GM23338 (cell line): ENCODE measurements around the gene ABCF1. TPM values are rescaled to one million over a fixed set of nuclear protein-coding genes. Genes with fewer than 3 reads are reported as not detected.

Experiments used
- ATAC-seq: fragments of 200-7000 bp; cut with Tn5 transposase; 3 replicates; pipeline ENCODE4 v1.9.1; 2020
- DNase-seq: peaks from one replicate; pipeline ENCODE4 v3.0.0-alpha.2; 2015; ENCODE audit warnings: low spot score
- H2AFZ ChIP-seq: fragments of 200-600 bp; sonication (generic); 2 replicates; pipeline ENCODE4 v1.8.0; 2016; ENCODE audit warnings: antibody characterized with exemption, mild to moderate bottlenecking, moderate library complexity
- H3F3A ChIP-seq: fragments of 200-600 bp; sonication (generic); replicated peaks from 2 replicates; pipeline ENCODE4 v1.8.0; 2017; ENCODE audit warnings: antibody characterized with exemption, mixed run types, low read depth
- H3K27ac ChIP-seq: fragments of 200-600 bp; sonication (generic); 2 replicates; pipeline ENCODE4 v1.6.1; 2016; ENCODE audit warnings: low read depth
- H3K27me3 ChIP-seq: fragments of 200-600 bp; sonication (generic); 2 replicates; pipeline ENCODE4 v1.8.0; 2016; ENCODE audit warnings: mild to moderate bottlenecking, mixed run types, moderate library complexity; ENCODE audit not compliant: insufficient read depth
- H3K36me3 ChIP-seq: fragments of 200-600 bp; sonication (generic); 2 replicates; pipeline ENCODE4 v1.8.0; 2016; ENCODE audit warnings: mild to moderate bottlenecking; ENCODE audit not compliant: insufficient read depth
- H3K4me1 ChIP-seq: fragments of 200-600 bp; sonication (generic); 2 replicates; pipeline ENCODE4 v1.8.0; 2016; ENCODE audit warnings: mild to moderate bottlenecking, moderate library complexity; ENCODE audit not compliant: insufficient read depth
- H3K4me2 ChIP-seq: fragments of 200-600 bp; sonication (generic); 2 replicates; pipeline ENCODE4 v1.7.1; 2017; ENCODE audit warnings: mixed run types
- H3K4me3 ChIP-seq: fragments of 200-600 bp; sonication (generic); 2 replicates; pipeline ENCODE4 v1.6.1; 2016; ENCODE audit warnings: mixed run types
- H3K79me2 ChIP-seq: fragments of 200-600 bp; sonication (generic); replicated peaks from 2 replicates; pipeline ENCODE4 v1.8.0; 2017; ENCODE audit warnings: mild to moderate bottlenecking; ENCODE audit not compliant: insufficient read depth
- H3K9me2 ChIP-seq: fragments of 200-600 bp; sonication (generic); 2 replicates; pipeline ENCODE4 v1.8.0; 2017; ENCODE audit not compliant: insufficient read depth
- H4K20me1 ChIP-seq: fragments of 200-600 bp; sonication (generic); replicated peaks from 2 replicates; pipeline ENCODE4 v1.8.0; 2017; ENCODE audit warnings: mild to moderate bottlenecking; ENCODE audit not compliant: insufficient read depth
- H3K27ac Mint-ChIP-seq: 2 replicates; pipeline ENCODE4 v1.8.0; 2020; ENCODE audit warnings: inconsistent platforms, mild to moderate bottlenecking, moderate library complexity, mixed read lengths
- H3K27me3 Mint-ChIP-seq: 3 replicates; pipeline ENCODE4 v1.8.0; 2022; ENCODE audit warnings: low read depth, mild to moderate bottlenecking, moderate library complexity, mixed read lengths, inconsistent platforms; ENCODE audit not compliant: insufficient read depth, poor library complexity
- H3K36me3 Mint-ChIP-seq: 3 replicates; pipeline ENCODE4 v1.8.0; 2021; ENCODE audit warnings: low read depth, mild to moderate bottlenecking, inconsistent platforms, moderate library complexity, mixed read lengths
- H3K4me1 Mint-ChIP-seq: 3 replicates; pipeline ENCODE4 v1.8.0; 2020; ENCODE audit warnings: mild to moderate bottlenecking, inconsistent platforms, mixed read lengths
- H3K4me3 Mint-ChIP-seq: 3 replicates; pipeline ENCODE4 v1.8.0; 2021; ENCODE audit warnings: moderate library complexity, mild to moderate bottlenecking, inconsistent platforms, mixed read lengths
- H3K9me3 Mint-ChIP-seq: 3 replicates; pipeline ENCODE4 v1.8.0; 2020; ENCODE audit warnings: moderate library complexity, mild to moderate bottlenecking, inconsistent platforms, mixed read lengths
- CREB1 ChIP-seq: fragments of 250-450 bp; sonication (Bioruptor Pico); IDR thresholded peaks from 2 replicates; pipeline ENCODE4 v1.5.0; 2020; ENCODE audit warnings: low read depth, mild to moderate bottlenecking, moderate library complexity
- EZH2 ChIP-seq: fragments of 200-600 bp; sonication (generic); IDR thresholded peaks from one replicate; pipeline ENCODE4 v1.8.0; 2017; ENCODE audit warnings: antibody characterized with exemption, mild to moderate bottlenecking, low read depth; ENCODE audit not compliant: unreplicated experiment
- EZH2phosphoT487 ChIP-seq: fragments of 200-600 bp; sonication (generic); IDR thresholded peaks from one replicate; pipeline ENCODE4 v1.8.1; 2018; ENCODE audit warnings: antibody characterized with exemption; ENCODE audit not compliant: unreplicated experiment
- JUNB ChIP-seq: IDR thresholded peaks from one replicate; pipeline ENCODE4 v1.6.1; 2016; ENCODE audit warnings: antibody characterized with exemption; ENCODE audit not compliant: unreplicated experiment
- NANOG ChIP-seq: IDR thresholded peaks from 2 replicates; pipeline ENCODE4 v1.6.1; 2016; ENCODE audit warnings: antibody characterized with exemption, borderline replicate concordance
- POLR2AphosphoS5 ChIP-seq: IDR thresholded peaks from 2 replicates; pipeline ENCODE4 v1.6.1; 2016; ENCODE audit warnings: antibody characterized with exemption, low read depth
- STAT1 ChIP-seq: IDR thresholded peaks from one replicate; pipeline ENCODE4 v1.6.1; 2016; ENCODE audit warnings: antibody characterized with exemption; ENCODE audit not compliant: unreplicated experiment
- ZNF114 ChIP-seq: fragments of 250-450 bp; sonication (Bioruptor Pico); IDR thresholded peaks from 2 replicates; pipeline ENCODE4 v1.5.0; 2020; ENCODE audit warnings: mild to moderate bottlenecking, moderate library complexity
- ZNF331 ChIP-seq: fragments of 250-450 bp; sonication (Bioruptor Pico); IDR thresholded peaks from 2 replicates; pipeline ENCODE4 v1.5.0; 2020; ENCODE audit warnings: low read depth, mild to moderate bottlenecking, moderate library complexity
- polyA plus RNA-seq: library from polyadenylated mRNA; unstranded; fragments of >200 nt; fragmentation: Nextera tagmentation; extraction: Ambion mirVana; gene quantifications from 2 replicates; pipeline ENCODE4 v1.2.1, GENCODE V29; 2016
- total RNA-seq: library from RNA; depleted of rRNA; stranded (reverse); fragments of >200 nt; shearing (Covaris generic); gene quantifications from 2 replicates; pipeline ENCODE4 v1.2.3, GENCODE V29; 2014
- TF ChIP-seq, protein P1 (sequence below), 2 experiments: fragments of 200-600 bp in 1 of 2; sonication (generic) in 1 of 2; conservative IDR thresholded peaks; 2 replicates each; pipeline versions ENCODE4 v1.5.1 to v1.6.1; 2016 to 2017; ENCODE audit warnings: antibody characterized with exemption in 2 of 2, low read depth in 2 of 2, mild to moderate bottlenecking in 2 of 2, moderate library complexity in 1 of 2
- TF ChIP-seq, protein P2 (sequence below): fragments of 250-450 bp; sonication (Bioruptor Pico); IDR thresholded peaks from 2 replicates; pipeline ENCODE4 v1.5.0; 2020; ENCODE audit warnings: mild to moderate bottlenecking, moderate library complexity
- TF ChIP-seq, protein P3 (sequence below): IDR thresholded peaks from one replicate; pipeline ENCODE4 v1.6.1; 2018; ENCODE audit warnings: antibody characterized with exemption; ENCODE audit not compliant: unreplicated experiment
- TF ChIP-seq, protein P4 (sequence below): IDR thresholded peaks from 2 replicates; pipeline ENCODE4 v1.6.1; 2016; ENCODE audit warnings: antibody characterized with exemption

Gene ABCF1
- total and polyA plus RNA-seq, 2 experiments from 2014 or later, result 92.6 to 244 TPM

DNA sequence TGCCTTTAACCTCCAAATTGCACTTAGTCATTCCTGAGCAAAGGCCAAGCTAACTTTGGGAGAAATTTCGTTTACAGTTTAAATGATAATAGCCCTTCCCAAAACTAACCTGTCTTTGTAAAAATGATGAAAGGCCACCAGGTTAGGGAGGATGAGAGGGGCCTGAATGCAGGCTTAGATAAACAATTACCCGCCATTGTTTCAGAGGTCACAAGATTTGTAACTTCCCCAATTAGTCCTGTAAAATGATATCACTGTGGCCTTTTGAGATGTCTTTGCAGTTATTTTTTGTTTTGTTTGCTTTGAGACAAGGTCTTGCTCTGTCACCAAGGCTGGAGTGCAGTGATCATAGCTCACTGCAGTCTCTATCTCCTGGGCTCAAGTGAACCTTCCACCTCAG is 41.2 kb upstream of the ABCF1 start:
- peaks cover 4% of the 10 kb centered on the region for H3K27me3 Mint-ChIP-seq
- no peak overlapping the region for H3K4me3 Mint-ChIP-seq
- Histone ChIP-seq H3K4me2 (no peak overlapping the region), H2AFZ (no peak overlapping the region), H3K27me3 (no peaks in the 10 kb centered on the region), H3K36me3 (no peaks in the 10 kb centered on the region), H4K20me1 (no peaks in the 10 kb centered on the region), H3K9me2 (no peaks in the 10 kb centered on the region), H3K79me2 (no peaks in the 10 kb centered on the region), H3K4me3 (no peak overlapping the region), H3F3A (no peaks in the 10 kb centered on the region), H3K27ac (no peak overlapping the region), H3K4me1 (no peaks in the 10 kb centered on the region)
- H3K27ac Mint-ChIP-seq, result no peak overlapping the region
- TF ChIP-seq POLR2AphosphoS5 (no peak), EZH2 (no peak), EZH2phosphoT487 (no peak), CREB1 (no peak), NANOG (no peak), ZNF331 (no peak), ZNF114 (CRISPR knock-in tag) (no peak), JUNB (no peak), STAT1 (no peak)
- TF ChIP-seq, protein P1, sequence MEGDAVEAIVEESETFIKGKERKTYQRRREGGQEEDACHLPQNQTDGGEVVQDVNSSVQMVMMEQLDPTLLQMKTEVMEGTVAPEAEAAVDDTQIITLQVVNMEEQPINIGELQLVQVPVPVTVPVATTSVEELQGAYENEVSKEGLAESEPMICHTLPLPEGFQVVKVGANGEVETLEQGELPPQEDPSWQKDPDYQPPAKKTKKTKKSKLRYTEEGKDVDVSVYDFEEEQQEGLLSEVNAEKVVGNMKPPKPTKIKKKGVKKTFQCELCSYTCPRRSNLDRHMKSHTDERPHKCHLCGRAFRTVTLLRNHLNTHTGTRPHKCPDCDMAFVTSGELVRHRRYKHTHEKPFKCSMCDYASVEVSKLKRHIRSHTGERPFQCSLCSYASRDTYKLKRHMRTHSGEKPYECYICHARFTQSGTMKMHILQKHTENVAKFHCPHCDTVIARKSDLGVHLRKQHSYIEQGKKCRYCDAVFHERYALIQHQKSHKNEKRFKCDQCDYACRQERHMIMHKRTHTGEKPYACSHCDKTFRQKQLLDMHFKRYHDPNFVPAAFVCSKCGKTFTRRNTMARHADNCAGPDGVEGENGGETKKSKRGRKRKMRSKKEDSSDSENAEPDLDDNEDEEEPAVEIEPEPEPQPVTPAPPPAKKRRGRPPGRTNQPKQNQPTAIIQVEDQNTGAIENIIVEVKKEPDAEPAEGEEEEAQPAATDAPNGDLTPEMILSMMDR (conservative IDR thresholded peaks at IDR 0.05; ENCODE audit: low read depth in 2 of 2), result no peak
- TF ChIP-seq, protein P2, sequence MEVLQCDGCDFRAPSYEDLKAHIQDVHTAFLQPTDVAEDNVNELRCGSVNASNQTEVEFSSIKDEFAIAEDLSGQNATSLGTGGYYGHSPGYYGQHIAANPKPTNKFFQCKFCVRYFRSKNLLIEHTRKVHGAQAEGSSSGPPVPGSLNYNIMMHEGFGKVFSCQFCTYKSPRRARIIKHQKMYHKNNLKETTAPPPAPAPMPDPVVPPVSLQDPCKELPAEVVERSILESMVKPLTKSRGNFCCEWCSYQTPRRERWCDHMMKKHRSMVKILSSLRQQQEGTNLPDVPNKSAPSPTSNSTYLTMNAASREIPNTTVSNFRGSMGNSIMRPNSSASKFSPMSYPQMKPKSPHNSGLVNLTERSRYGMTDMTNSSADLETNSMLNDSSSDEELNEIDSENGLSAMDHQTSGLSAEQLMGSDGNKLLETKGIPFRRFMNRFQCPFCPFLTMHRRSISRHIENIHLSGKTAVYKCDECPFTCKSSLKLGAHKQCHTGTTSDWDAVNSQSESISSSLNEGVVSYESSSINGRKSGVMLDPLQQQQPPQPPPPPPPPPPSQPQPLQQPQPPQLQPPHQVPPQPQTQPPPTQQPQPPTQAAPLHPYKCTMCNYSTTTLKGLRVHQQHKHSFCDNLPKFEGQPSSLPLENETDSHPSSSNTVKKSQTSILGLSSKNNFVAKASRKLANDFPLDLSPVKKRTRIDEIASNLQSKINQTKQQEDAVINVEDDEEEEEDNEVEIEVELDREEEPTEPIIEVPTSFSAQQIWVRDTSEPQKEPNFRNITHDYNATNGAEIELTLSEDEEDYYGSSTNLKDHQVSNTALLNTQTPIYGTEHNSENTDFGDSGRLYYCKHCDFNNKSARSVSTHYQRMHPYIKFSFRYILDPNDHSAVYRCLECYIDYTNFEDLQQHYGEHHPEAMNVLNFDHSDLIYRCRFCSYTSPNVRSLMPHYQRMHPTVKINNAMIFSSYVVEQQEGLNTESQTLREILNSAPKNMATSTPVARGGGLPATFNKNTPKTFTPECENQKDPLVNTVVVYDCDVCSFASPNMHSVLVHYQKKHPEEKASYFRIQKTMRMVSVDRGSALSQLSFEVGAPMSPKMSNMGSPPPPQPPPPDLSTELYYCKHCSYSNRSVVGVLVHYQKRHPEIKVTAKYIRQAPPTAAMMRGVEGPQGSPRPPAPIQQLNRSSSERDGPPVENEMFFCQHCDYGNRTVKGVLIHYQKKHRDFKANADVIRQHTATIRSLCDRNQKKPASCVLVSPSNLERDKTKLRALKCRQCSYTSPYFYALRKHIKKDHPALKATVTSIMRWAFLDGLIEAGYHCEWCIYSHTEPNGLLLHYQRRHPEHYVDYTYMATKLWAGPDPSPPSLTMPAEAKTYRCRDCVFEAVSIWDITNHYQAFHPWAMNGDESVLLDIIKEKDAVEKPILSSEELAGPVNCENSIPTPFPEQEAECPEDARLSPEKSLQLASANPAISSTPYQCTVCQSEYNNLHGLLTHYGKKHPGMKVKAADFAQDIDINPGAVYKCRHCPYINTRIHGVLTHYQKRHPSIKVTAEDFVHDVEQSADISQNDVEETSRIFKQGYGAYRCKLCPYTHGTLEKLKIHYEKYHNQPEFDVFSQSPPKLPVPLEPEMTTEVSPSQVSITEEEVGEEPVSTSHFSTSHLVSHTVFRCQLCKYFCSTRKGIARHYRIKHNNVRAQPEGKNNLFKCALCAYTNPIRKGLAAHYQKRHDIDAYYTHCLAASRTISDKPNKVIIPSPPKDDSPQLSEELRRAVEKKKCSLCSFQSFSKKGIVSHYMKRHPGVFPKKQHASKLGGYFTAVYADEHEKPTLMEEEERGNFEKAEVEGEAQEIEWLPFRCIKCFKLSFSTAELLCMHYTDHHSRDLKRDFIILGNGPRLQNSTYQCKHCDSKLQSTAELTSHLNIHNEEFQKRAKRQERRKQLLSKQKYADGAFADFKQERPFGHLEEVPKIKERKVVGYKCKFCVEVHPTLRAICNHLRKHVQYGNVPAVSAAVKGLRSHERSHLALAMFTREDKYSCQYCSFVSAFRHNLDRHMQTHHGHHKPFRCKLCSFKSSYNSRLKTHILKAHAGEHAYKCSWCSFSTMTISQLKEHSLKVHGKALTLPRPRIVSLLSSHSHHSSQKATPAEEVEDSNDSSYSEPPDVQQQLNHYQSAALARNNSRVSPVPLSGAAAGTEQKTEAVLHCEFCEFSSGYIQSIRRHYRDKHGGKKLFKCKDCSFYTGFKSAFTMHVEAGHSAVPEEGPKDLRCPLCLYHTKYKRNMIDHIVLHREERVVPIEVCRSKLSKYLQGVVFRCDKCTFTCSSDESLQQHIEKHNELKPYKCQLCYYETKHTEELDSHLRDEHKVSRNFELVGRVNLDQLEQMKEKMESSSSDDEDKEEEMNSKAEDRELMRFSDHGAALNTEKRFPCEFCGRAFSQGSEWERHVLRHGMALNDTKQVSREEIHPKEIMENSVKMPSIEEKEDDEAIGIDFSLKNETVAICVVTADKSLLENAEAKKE (CRISPR knock-in tag), result no peak
- TF ChIP-seq, protein P3, sequence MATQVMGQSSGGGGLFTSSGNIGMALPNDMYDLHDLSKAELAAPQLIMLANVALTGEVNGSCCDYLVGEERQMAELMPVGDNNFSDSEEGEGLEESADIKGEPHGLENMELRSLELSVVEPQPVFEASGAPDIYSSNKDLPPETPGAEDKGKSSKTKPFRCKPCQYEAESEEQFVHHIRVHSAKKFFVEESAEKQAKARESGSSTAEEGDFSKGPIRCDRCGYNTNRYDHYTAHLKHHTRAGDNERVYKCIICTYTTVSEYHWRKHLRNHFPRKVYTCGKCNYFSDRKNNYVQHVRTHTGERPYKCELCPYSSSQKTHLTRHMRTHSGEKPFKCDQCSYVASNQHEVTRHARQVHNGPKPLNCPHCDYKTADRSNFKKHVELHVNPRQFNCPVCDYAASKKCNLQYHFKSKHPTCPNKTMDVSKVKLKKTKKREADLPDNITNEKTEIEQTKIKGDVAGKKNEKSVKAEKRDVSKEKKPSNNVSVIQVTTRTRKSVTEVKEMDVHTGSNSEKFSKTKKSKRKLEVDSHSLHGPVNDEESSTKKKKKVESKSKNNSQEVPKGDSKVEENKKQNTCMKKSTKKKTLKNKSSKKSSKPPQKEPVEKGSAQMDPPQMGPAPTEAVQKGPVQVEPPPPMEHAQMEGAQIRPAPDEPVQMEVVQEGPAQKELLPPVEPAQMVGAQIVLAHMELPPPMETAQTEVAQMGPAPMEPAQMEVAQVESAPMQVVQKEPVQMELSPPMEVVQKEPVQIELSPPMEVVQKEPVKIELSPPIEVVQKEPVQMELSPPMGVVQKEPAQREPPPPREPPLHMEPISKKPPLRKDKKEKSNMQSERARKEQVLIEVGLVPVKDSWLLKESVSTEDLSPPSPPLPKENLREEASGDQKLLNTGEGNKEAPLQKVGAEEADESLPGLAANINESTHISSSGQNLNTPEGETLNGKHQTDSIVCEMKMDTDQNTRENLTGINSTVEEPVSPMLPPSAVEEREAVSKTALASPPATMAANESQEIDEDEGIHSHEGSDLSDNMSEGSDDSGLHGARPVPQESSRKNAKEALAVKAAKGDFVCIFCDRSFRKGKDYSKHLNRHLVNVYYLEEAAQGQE, result no peak
- TF ChIP-seq, protein P4, sequence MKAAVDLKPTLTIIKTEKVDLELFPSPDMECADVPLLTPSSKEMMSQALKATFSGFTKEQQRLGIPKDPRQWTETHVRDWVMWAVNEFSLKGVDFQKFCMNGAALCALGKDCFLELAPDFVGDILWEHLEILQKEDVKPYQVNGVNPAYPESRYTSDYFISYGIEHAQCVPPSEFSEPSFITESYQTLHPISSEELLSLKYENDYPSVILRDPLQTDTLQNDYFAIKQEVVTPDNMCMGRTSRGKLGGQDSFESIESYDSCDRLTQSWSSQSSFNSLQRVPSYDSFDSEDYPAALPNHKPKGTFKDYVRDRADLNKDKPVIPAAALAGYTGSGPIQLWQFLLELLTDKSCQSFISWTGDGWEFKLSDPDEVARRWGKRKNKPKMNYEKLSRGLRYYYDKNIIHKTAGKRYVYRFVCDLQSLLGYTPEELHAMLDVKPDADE, result no peak
- ATAC-seq (no peak), DNase-seq (no peak)
- H3K4me1 Mint-ChIP-seq, result no peaks in the 10 kb centered on the region
- 0 out of 3 replicates have a peak, but pooled peaks cover 6% of the 10 kb centered on the region for H3K9me3 Mint-ChIP-seq
- H3K36me3 Mint-ChIP-seq, result no peaks in the 10 kb centered on the region
